ENCODE results near the gene NHSL1. TPM values are rescaled to one million over a fixed set of nuclear protein-coding genes. Genes with fewer than 3 reads are reported as not detected.

The NHSL1 gene
- total RNA-seq, 4 donors from 2014 or later: 44.4 to 70.9 (median 53.2) TPM

DNA sequence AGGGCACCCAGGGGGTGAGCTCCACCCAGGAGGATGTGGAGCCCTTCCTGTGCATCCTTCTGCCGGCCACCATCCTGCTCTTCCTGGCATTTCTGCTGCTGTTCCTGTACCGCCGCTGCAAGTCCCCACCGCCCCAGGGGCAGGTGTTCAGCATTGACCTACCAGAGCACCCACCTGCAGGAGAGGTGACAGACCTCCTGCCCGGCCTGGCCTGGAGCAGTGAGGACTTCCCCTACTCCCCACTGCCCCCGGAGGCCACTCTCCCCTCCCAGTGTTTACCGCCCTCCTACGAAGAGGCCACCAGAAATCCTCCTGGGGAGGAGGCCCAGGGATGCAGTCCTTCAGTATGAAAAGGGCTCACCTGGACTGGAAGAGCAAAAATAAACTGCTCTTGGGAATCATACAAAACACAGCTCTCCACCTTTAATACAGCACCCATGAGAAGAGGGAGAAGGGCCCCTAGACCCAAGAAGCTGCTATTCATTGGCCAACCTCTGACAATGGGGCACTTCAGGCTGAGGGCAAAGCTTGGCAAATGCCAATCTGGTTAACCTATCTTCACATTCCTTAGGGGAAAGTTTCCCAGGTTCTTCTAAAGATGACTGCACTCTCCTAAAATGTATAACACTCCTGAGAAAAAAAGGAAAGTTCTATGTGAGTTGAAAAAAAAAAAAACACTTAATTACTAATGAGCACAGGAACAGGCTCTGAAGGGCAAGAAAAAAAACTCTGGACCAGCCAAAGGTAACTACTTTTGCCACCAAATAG lies 116.6 kb downstream of the NHSL1 start:
- TF ChIP-seq, protein P1, sequence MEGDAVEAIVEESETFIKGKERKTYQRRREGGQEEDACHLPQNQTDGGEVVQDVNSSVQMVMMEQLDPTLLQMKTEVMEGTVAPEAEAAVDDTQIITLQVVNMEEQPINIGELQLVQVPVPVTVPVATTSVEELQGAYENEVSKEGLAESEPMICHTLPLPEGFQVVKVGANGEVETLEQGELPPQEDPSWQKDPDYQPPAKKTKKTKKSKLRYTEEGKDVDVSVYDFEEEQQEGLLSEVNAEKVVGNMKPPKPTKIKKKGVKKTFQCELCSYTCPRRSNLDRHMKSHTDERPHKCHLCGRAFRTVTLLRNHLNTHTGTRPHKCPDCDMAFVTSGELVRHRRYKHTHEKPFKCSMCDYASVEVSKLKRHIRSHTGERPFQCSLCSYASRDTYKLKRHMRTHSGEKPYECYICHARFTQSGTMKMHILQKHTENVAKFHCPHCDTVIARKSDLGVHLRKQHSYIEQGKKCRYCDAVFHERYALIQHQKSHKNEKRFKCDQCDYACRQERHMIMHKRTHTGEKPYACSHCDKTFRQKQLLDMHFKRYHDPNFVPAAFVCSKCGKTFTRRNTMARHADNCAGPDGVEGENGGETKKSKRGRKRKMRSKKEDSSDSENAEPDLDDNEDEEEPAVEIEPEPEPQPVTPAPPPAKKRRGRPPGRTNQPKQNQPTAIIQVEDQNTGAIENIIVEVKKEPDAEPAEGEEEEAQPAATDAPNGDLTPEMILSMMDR (IDR thresholded peaks at IDR 0.05): no peak
- no peak for DNase-seq (ENCODE audit: low spot score in 2 of 2)
- no peak overlapping the region for H3K4me3 ChIP-seq (ENCODE audit: low read depth, poor library complexity, severe bottlenecking)
- intact Hi-C loops (cut with DNase I; ENCODE audit: low total_unique reads): no loop called here
- WGBS, 2 donors: 86 to 90% methylated on average over 8 of the region's 8 CpGs

DNA sequence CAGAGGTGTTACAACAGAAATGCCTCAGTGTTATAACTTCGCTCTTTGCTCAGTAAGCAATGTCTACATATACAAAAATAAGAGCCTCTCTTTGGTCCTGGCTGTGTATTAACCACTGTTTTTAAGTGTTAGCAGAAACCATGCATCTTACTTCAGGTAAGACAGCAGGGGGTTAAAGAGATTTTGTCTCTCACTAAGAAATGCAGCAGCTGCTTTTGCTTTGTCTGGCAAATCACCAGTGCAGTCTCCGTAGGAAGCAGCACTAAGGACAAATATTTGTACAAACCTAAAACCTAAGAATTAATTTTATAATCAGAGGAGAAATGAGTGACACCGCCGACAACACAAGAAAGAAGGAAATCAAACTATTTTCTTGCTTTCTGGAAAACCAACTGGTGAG lies 120.8 kb downstream of the NHSL1 start:
- DNase-seq (ENCODE audit: low spot score in 2 of 2): no peak
- intact Hi-C loops (cut with DNase I; ENCODE audit: low total_unique reads): no loop called here
- TF ChIP-seq, protein P1 (IDR thresholded peaks at IDR 0.05): no peak
- TF ChIP-seq POLR2A (IDR thresholded peaks at IDR 0.05): no peak
- WGBS, 2 donors: 75 to 86% methylated on average over 4 of the region's 4 CpGs
- no peak overlapping the region for H3K4me3 ChIP-seq (ENCODE audit: low read depth, poor library complexity, severe bottlenecking)

- DNase-seq (ENCODE audit: low spot score in 2 of 2): no peak
- WGBS, 2 donors: 75 to 87% methylated on average over 6 of the region's 6 CpGs
- intact Hi-C loops (cut with DNase I; ENCODE audit: low total_unique reads): no loop called here
- TF ChIP-seq, protein P1 (IDR thresholded peaks at IDR 0.05): no peak
- no peak for TF ChIP-seq POLR2A (IDR thresholded peaks at IDR 0.05)
- no peak within 1 kb of the TSS for H3K4me3 ChIP-seq (ENCODE audit: low read depth, poor library complexity, severe bottlenecking)
Observed at GRCh38 chr6:138377844-138378243, 121.5 kb downstream of the NHSL1 start, which contains the start of gene SMIM28. TSS of gene SMIM28 (plus strand) at chr6:138377905. CDS start at chr6:138378073, 168 bp downstream.

DNA sequence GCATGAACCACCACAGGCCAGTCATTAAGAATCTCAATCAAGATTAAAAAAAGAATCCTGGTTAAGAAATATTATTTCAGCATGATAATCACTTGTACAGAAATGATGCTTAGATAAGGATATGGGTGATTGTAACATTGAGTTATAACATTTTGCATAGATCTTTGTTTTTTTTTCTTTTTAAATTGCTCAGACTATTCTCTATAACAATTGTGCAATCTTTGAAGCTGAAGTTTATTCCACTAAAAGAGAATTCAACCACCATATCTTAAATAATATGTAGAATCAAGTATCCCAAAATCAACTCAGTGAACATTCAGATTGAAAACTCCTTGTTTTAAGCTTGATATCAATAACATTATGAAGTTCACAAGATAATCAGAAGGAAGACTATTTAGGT lies 122.3 kb downstream of the NHSL1 start:
- intact Hi-C loops (cut with DNase I; ENCODE audit: low total_unique reads): no loop called here
- TF ChIP-seq POLR2A (IDR thresholded peaks at IDR 0.05): no peak
- TF ChIP-seq, protein P1 (IDR thresholded peaks at IDR 0.05): no peak
- no peak overlapping the region for H3K4me3 ChIP-seq (ENCODE audit: low read depth, poor library complexity, severe bottlenecking)
- no peak for DNase-seq (ENCODE audit: low spot score in 2 of 2)

DNA sequence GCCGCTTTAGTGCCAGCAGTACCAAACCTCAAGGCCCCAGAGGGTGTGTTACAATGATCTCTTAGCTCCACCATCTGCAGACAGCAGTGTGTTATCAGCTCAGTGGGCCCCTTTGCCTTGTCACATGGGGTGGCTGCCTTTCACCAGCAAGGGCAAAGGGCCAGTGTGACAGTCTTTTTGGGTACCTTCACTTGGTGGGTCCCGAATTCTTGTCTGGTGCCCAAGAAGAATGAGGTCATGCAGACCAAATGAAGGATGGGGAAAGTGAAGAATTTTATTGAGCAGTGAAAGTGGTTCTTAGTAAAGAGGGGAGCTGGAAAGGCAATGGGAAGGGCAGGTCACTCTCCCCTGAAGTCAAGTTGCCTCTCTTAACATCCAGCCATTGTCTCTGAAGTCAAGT lies 124.5 kb downstream of the NHSL1 start:
- TF ChIP-seq, protein P1 (IDR thresholded peaks at IDR 0.05): no peak
- TF ChIP-seq POLR2A (IDR thresholded peaks at IDR 0.05): no peak
- no peak overlapping the region for H3K4me3 ChIP-seq (ENCODE audit: low read depth, poor library complexity, severe bottlenecking)
- intact Hi-C loops (cut with DNase I; ENCODE audit: low total_unique reads): no loop called here
- WGBS, 2 donors: 92 to 95% methylated on average over 2 of the region's 2 CpGs
- no peak for DNase-seq (ENCODE audit: low spot score in 2 of 2)

DNA sequence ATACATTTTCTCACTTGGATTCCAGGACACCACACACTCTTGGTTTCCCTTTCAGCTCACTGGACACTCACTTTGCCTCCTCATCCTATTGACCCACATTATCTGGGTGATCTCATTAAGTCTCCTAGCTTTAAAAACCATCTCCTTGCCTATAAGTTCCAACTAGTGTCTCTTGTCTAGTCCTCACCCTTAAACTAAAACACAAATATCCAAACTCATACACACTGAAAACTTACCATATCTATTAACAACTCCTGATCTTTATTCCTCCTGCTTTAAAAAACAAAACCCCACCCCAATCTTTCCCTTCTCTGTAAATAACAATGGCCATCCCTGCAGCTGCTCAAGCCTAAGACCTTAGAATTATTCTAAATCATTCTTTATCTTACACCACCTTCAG lies 125.1 kb downstream of the NHSL1 start:
- no peak for DNase-seq (ENCODE audit: low spot score in 2 of 2)
- intact Hi-C loops (cut with DNase I; ENCODE audit: low total_unique reads): no loop called here
- no peak for TF ChIP-seq POLR2A (IDR thresholded peaks at IDR 0.05)
- TF ChIP-seq, protein P1 (IDR thresholded peaks at IDR 0.05): no peak
- no peak overlapping the region for H3K4me3 ChIP-seq (ENCODE audit: low read depth, poor library complexity, severe bottlenecking)
